Fibroblast of lung (primary cell): Measurements from ENCODE around the gene IFT52.

Experiments
- CTCF ChIP-seq, 2 donors: IDR thresholded peaks in 1 of 2; conservative IDR thresholded peaks in 1 of 2; 1 replicate in 1 of 2; 2 replicates in 1 of 2; pipeline ENCODE4 v1.5.1; 2011 to 2012; ENCODE audit warnings: low read length in 2 of 2, control low read depth in 1 of 2, inconsistent platforms in 1 of 2, low read depth in 1 of 2, mild to moderate bottlenecking in 1 of 2
- EZH2 ChIP-seq: IDR thresholded peaks from 2 replicates; pipeline ENCODE4 v1.5.1; 2012; ENCODE audit warnings: low read length, control low read depth, mild to moderate bottlenecking; ENCODE audit errors: missing control alignments

DNA sequence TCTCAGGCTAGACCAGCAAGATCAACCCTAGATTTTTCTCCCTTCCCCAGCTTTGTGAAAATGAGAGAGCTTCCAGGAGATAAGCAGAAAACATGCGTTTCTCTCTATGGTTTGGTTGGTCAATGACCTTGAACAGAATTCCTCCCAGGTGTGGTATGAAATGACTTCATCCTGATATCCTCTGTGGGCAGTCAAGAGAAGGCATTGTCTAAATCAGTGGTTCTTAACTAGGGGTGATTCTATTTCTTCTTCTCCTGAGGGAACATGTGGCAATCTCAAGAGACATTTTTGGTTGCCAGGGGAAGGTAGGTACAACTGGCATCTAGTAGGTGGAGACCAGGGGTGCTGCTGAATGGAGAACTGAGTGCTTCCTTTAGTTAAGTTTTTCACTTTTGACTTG, 12.4 kb downstream of the IFT52 start:
- no peak for TF ChIP-seq CTCF (conservative IDR thresholded peaks at IDR 0.05 in 1 of 2, IDR thresholded peaks at IDR 0.05 in 1 of 2; ENCODE audit: low read depth in 1 of 2, low read length in 2 of 2)
- TF ChIP-seq EZH2, result no peak
